Ishikawa (cell line): Measurements from ENCODE around the gene CAPZB.
A peak's percentile ranks its signal among the peaks of the same experiment; 100 is the strongest.

ENCODE experiments used
- CEBPB ChIP-seq: IDR thresholded peaks from 2 replicates; pipeline ENCODE4 v1.6.1; 2012
- CREB1 ChIP-seq: IDR thresholded peaks from 2 replicates; pipeline ENCODE4 v1.6.1; 2012; ENCODE audit warnings: low read depth
- EGR1 ChIP-seq: IDR thresholded peaks from 2 replicates; pipeline ENCODE4 v1.6.1; 2012
- EP300 ChIP-seq: IDR thresholded peaks from 2 replicates; pipeline ENCODE4 v1.6.1; 2012; ENCODE audit warnings: borderline replicate concordance
- FOXM1 ChIP-seq: IDR thresholded peaks from 2 replicates; pipeline ENCODE4 v1.6.1; 2012; ENCODE audit warnings: low read depth, borderline replicate concordance
- NFIC ChIP-seq: IDR thresholded peaks from 2 replicates; pipeline ENCODE4 v1.6.1; 2012
- RAD21 ChIP-seq: IDR thresholded peaks from 2 replicates; pipeline ENCODE4 v1.6.1; 2012; ENCODE audit warnings: low read depth
- TAF1 ChIP-seq: IDR thresholded peaks from 2 replicates; pipeline ENCODE4 v1.6.1; 2012; ENCODE audit warnings: low read depth, mild to moderate bottlenecking
- TCF12 ChIP-seq: IDR thresholded peaks from 2 replicates; pipeline ENCODE4 v1.6.1; 2012; ENCODE audit warnings: low read depth
- TEAD4 ChIP-seq: IDR thresholded peaks from 2 replicates; pipeline ENCODE4 v1.6.1; 2012
- YY1 ChIP-seq: IDR thresholded peaks from 2 replicates; pipeline ENCODE4 v1.6.1; 2012; ENCODE audit warnings: low read depth
- ZBTB7A ChIP-seq: IDR thresholded peaks from 2 replicates; pipeline ENCODE4 v1.6.1; 2012; ENCODE audit warnings: low read depth
- TF ChIP-seq, protein P1 (sequence below): IDR thresholded peaks from 2 replicates; pipeline ENCODE4 v1.6.1; 2012; ENCODE audit warnings: low read depth, mild to moderate bottlenecking
- TF ChIP-seq, protein P2 (sequence below): IDR thresholded peaks from 2 replicates; pipeline ENCODE4 v1.6.1; 2012
- TF ChIP-seq, protein P3 (sequence below): IDR thresholded peaks from 2 replicates; pipeline ENCODE4 v1.6.1; 2012

The CAPZB gene

DNA sequence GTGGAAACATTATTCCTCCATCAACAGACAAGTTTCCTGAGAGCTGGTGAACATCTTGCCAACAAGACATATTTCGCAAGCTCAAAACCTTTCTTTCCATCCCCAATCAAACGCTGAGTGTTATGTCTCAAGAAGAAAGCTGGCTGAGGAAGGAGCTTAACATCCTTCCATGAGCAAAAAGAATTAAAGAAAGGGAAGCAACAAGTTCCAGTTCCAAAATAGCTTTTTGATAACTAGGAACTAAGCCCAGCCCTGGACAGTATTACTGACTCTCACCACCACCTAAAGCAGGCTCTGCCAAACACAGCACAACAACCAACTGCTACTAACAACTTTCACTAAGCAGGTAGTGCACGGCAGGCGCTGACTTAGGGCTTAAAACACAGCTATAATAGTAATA, 50.2 kb downstream of the CAPZB start:
- TF ChIP-seq TEAD4 (no peak), ZBTB7A (no peak), CEBPB (peak; percentile 58)
- TF ChIP-seq, protein P1, sequence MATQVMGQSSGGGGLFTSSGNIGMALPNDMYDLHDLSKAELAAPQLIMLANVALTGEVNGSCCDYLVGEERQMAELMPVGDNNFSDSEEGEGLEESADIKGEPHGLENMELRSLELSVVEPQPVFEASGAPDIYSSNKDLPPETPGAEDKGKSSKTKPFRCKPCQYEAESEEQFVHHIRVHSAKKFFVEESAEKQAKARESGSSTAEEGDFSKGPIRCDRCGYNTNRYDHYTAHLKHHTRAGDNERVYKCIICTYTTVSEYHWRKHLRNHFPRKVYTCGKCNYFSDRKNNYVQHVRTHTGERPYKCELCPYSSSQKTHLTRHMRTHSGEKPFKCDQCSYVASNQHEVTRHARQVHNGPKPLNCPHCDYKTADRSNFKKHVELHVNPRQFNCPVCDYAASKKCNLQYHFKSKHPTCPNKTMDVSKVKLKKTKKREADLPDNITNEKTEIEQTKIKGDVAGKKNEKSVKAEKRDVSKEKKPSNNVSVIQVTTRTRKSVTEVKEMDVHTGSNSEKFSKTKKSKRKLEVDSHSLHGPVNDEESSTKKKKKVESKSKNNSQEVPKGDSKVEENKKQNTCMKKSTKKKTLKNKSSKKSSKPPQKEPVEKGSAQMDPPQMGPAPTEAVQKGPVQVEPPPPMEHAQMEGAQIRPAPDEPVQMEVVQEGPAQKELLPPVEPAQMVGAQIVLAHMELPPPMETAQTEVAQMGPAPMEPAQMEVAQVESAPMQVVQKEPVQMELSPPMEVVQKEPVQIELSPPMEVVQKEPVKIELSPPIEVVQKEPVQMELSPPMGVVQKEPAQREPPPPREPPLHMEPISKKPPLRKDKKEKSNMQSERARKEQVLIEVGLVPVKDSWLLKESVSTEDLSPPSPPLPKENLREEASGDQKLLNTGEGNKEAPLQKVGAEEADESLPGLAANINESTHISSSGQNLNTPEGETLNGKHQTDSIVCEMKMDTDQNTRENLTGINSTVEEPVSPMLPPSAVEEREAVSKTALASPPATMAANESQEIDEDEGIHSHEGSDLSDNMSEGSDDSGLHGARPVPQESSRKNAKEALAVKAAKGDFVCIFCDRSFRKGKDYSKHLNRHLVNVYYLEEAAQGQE = no peak

DNA sequence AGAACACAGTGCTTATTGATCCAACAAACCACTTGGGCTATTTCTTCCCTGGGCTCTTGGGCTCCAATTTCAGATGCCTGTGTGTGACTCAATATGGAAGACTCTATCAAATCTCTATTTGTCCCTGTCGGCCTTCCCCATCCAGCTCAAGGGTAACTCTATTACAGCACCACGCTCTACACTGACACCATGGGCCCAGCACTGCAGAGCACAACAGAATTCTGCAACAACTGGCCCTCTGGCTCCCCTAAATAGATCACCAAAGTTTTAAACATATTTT, 51.7 kb downstream of the CAPZB start:
- TF ChIP-seq FOXM1 = no peak

DNA sequence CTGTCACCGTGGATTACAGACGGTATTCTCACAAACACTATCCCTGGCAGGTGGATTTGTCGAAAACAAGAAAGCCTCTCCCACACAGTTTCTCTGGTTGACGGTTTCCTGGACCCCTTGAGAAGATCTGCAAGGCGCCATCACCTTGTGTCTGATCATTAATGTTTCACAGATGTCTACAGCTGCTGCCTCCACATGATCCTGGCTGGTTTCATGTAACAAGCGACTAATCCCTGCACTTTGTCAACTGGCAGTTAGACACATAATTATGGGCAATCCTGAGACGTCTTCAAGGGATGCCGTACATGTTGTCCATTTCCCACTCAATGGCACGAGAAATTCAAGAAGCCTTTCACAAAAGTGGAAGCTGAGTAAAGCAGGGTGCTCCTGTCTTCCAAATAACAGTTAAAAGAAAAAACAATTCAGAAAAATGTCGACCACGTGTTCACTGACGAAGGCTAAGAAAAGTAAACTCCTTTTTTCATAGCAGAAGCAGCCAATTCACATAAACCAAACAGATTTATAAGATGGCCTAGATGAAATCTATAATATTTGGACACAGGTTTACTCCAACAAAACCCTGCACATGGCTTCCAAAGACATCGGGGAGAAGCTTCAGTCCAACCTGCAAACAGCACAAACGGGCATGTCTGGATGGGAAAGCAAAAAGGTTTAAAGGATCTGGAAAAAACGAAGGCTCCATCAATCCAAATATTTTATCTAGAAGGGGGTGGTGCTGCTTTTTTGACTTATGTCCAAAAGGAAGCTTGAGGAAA, 52.2 kb downstream of the CAPZB start:
- TF ChIP-seq NFIC (no peak), CREB1 (no peak), RAD21 (no peak), TCF12 (no peak), EGR1 (no peak), ZBTB7A (no peak), YY1 (no peak), EP300 (no peak), FOXM1 (no peak), TAF1 (no peak), TEAD4 (no peak)
- TF ChIP-seq, protein P1 = no peak
- TF ChIP-seq, protein P2, sequence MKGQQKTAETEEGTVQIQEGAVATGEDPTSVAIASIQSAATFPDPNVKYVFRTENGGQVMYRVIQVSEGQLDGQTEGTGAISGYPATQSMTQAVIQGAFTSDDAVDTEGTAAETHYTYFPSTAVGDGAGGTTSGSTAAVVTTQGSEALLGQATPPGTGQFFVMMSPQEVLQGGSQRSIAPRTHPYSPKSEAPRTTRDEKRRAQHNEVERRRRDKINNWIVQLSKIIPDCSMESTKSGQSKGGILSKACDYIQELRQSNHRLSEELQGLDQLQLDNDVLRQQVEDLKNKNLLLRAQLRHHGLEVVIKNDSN = no peak
- TF ChIP-seq, protein P3, sequence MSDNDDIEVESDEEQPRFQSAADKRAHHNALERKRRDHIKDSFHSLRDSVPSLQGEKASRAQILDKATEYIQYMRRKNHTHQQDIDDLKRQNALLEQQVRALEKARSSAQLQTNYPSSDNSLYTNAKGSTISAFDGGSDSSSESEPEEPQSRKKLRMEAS = no peak

DNA sequence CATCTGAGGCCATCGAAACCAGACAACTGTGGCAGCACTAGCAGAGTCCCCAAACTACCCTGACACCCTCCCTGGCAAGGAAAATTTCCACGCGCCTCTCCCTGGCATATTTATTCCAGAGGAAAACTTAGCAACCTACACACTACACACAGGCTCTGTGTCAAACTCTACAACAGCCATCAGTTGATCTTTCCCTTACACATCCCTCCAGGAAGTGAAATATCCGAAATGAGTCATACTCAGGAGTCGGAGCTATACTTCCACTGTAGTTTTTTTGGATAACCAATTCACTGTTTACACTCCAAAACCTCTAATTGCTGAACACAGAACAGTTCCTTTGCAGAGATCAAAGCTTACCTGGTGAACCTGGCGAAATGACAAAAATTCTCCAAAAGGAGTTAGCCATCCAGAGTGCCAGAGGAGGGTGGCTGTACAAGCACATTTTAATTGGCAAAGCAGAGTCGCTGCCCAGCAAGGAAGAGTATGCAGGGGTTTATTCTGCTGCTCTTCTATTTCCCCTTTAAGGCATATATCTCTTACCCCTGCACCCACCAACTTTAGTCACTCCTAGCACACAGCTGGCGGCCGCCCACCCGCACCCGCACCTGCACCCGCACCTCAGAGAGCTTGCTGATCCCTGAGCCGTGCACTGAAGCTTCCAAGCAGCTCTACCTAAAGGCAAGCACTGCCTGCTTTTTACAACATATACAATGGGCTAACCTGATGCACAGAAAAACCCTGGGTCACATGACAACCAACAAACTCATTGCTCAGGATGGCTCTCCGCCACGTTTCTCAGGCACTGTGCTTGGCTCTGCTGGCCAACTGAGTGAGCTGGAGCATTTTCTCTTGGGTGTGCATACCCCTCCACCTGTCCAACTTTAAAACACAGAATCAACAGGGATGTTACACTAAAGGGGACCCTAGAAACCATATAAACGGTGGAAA, 54.9 kb downstream of the CAPZB start:
- TF ChIP-seq TEAD4 (no peak), NFIC (peak; percentile 52)
- TF ChIP-seq, protein P2 = peak; percentile 71

DNA sequence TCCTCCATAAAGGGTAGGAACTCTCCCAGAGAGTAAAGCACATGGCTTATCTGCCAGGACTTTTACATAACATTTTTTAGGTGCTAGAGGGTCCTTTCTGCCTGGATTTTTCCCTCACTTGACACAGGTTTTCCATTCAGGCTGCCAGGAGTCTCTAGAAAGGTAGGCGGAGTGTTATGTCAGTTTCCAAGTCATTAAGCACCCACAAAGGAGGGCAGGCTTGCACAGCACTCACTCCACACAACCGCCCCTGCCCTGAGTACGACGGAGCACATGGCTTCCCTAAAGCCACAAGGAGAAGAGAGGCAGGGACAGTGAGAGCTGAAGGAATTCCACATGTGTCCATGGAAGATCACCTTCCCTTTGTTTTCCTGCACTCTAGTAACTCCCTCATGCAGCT, 55.7 kb downstream of the CAPZB start:
- TF ChIP-seq RAD21 = peak; percentile 14; the same call in 1 of the 2 replicates
- peak; percentile 89 for TF ChIP-seq TCF12
- peak; percentile 49; the same call in 1 of the 2 replicates for TF ChIP-seq CEBPB
- 0 out of 2 replicates have a peak, but pooled peaks have one; percentile 51 for TF ChIP-seq YY1
- no peak for TF ChIP-seq TAF1
- TF ChIP-seq, protein P2 = no peak; the same call in 1 of the 2 replicates
- peak; percentile 64; the same call in 1 of the 2 replicates for TF ChIP-seq FOXM1
- TF ChIP-seq EP300 = peak; percentile 94
- TF ChIP-seq EGR1 = peak; percentile 67; the same call in 1 of the 2 replicates
- TF ChIP-seq, protein P1 = no peak
- no peak for TF ChIP-seq CREB1
- no peak for TF ChIP-seq ZBTB7A
- TF ChIP-seq TEAD4 = peak; percentile 68
- TF ChIP-seq, protein P3 = peak; percentile 98
- peak; percentile 95 for TF ChIP-seq NFIC
